OCI-LY3 (cell line): ENCODE measurements around the gene RAI1.

Experiments
- EZH2phosphoT487 ChIP-seq: fragments of 200-600 bp; shearing (Covaris generic); IDR thresholded peaks from 2 replicates; pipeline ENCODE4 v1.6.1; 2018; ENCODE audit warnings: antibody characterized with exemption, mixed run types, low read depth
- TF ChIP-seq, protein P1 (sequence below): fragments of 200-600, 300-600 bp; sonication (generic); IDR thresholded peaks from 2 replicates; pipeline ENCODE4 v1.5.1; 2014; ENCODE audit warnings: antibody characterized with exemption, low read length, low read depth

DNA sequence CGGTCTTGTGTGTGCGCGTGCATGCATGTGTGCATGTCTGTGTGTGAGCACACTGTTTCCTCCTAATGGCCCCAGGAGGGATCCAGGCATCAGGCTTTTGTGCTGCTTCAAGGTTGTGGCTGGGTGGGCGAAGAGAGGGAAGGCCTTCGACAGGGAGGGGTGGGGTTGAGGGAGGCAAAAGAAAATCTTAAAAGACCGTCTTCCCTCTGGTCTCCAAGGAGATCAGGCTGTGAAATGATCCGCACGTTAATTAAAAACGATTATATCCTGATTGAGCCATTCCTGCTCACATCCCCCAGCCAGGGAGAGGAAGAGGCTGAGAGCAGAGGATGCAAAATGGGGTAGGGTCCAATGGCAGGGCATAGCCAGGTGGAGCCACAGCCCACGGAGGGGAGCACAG, 46.9 kb downstream of the RAI1 start:
- TF ChIP-seq, protein P1, sequence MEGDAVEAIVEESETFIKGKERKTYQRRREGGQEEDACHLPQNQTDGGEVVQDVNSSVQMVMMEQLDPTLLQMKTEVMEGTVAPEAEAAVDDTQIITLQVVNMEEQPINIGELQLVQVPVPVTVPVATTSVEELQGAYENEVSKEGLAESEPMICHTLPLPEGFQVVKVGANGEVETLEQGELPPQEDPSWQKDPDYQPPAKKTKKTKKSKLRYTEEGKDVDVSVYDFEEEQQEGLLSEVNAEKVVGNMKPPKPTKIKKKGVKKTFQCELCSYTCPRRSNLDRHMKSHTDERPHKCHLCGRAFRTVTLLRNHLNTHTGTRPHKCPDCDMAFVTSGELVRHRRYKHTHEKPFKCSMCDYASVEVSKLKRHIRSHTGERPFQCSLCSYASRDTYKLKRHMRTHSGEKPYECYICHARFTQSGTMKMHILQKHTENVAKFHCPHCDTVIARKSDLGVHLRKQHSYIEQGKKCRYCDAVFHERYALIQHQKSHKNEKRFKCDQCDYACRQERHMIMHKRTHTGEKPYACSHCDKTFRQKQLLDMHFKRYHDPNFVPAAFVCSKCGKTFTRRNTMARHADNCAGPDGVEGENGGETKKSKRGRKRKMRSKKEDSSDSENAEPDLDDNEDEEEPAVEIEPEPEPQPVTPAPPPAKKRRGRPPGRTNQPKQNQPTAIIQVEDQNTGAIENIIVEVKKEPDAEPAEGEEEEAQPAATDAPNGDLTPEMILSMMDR = no peak
- no peak for TF ChIP-seq EZH2phosphoT487
